DOHH2 (cell line): Measurements from ENCODE around the gene CIAO3.

Source experiments
- CTCF ChIP-seq: fragments of 200-600 bp; sonication (generic); IDR thresholded peaks from one replicate; pipeline ENCODE4 v1.5.1; 2014; ENCODE audit warnings: antibody characterized with exemption, mild to moderate bottlenecking, low read depth, low read length; ENCODE audit not compliant: poor library complexity, severe bottlenecking
- EZH2phosphoT487 ChIP-seq: fragments of 200-600 bp; sonication (generic); IDR thresholded peaks from 2 replicates; pipeline ENCODE4 v1.6.1; 2017; ENCODE audit warnings: borderline replicate concordance, mild to moderate bottlenecking, antibody characterized with exemption, low read length, moderate library complexity, mixed read lengths

- TF ChIP-seq CTCF: no peak
- TF ChIP-seq EZH2phosphoT487: no peak
These were observed 24.6 kb downstream of the CIAO3 start for GRCh38 chr16:716200-716568.
